ENCODE measurements around the gene CNIH3. TPM values are rescaled to one million over a fixed set of nuclear protein-coding genes. Genes with fewer than 3 reads are reported as not detected.
"Not testable (repeated sequence)": the region's sequence is repeated elsewhere in the genome, so short reads cannot be mapped to it uniquely, and the experiment has no call there.

CNIH3 gene
- 10 to 100 TPM in 3 of 4 donors, 1 to 10 TPM in 1; 9.6 to 11.2 (median 10.2) TPM for polyA plus RNA-seq (ENCODE audit: insufficient read length in 4 of 4)

- peak in 3 of 4 donors; percentile 39 to 60 (median 50) for DNase-seq (ENCODE audit: low read depth in 4 of 4, low spot score in 3 of 4)
These were observed at the start of gene CNIH3 for GRCh38 chr1:224615861-224616755. Gene CNIH3, plus strand, starts transcription at chr1:224616317. Its CDS starts 858 bp downstream, at chr1:224617175.

DNA sequence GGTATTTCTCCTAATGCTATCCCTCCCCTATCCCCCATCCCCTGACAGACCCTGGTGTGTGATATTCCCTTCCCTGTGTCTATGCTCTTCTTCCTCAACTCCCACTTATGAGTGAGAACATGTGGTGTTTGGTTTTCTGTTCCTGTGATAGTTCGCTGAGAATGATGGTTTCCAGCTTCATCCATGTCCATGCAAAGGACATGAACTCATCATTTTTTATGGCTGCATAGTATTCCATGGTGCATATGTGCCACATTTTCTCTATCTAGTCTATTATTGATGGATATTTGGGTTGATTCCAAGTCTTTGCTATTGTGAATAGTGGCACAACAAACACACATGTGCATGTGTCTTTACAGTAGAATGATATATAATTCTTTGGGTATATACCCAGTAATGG, 49.6 kb upstream of the CNIH3 start:
- not testable (repeated sequence) for DNase-seq (ENCODE audit: low read depth in 4 of 4, low spot score in 3 of 4)

DNA sequence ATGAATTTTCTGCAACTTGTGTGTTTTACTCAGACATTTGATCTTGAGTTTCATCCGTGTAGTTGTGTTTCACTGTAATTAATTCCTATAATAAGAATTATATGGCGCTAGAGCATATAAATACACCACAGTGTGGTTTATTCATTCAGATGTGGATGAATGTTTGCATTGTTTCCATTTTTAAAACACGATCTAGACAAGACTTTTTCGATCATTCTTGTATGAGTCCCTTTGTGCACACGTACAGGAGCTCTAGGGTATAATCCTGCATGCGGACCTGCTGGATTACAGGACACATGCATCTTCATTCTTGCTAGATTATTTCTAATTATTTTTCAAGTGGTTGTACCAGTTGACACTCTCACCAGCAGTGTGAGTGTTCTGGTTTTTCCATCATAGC, 46.8 kb upstream of the CNIH3 start:
- DNase-seq (ENCODE audit: low read depth in 4 of 4, low spot score in 3 of 4): no peak

DNA sequence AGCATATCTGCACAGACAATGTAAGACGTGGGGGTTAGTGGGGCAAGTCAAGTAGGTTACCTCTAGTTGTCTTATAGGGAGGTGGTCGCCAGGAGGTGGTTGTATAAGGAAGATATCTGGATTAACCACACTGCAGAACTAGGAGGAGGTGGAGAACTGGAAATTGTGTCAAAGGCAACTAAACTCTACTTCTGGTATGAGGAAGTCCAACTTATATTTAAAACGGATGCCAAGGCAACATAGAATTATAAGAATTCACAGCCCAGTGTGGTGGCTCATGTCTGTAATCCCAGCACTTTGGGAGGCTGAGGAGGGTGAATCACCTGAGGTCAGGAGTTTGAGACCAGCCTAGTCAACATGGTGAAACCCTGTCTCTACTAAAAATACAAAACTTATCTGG, 44.1 kb upstream of the CNIH3 start:
- not testable (repeated sequence) for DNase-seq (ENCODE audit: low read depth in 4 of 4, low spot score in 3 of 4)

DNA sequence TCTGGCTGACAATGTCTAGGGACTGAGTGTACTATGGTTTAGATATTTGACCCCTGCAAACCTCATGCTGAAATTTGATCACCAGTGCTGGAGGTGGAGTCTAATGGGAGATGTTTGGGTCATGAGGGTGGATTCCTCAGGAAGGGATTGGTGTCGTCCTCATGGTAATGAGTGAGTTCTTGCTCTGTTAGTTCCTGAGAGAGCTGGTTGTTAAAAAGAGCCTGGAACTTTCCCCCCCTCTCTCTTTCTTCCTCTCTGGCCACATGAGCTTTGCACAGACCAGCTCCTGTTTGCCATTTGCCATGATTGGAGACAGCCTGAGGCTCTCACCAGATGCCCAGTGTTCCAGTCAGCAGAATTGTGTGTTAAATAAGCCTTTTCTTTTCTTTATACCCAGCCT, 36.6 kb upstream of the CNIH3 start:
- no peak for DNase-seq (ENCODE audit: low read depth in 4 of 4, low spot score in 3 of 4)

GRCh38 chr1:224580006-224580405, 36.1 kb upstream of the CNIH3 start:
- no peak for DNase-seq (ENCODE audit: low read depth in 4 of 4, low spot score in 3 of 4)

DNA sequence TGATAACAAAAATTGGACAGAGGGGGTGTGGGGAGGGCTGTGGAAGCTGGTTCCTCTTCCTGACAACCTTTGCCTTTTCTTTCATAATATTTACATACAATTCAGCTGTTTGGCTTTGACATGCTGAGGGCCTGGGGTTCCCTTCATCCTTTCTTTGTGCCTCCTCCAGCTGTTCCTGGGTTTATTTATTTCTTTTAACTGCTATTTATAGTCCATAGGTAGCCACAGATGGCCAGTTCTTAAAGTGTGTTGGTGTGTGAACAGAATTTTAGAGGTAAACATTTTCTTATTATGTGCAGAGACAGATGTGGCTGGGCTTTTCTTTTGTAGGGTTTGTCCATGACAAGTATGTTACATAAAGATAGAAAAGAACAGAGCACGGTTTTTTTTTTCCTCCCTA, 34.1 kb upstream of the CNIH3 start:
- no peak for DNase-seq (ENCODE audit: low read depth in 4 of 4, low spot score in 3 of 4)

- DNase-seq (ENCODE audit: low read depth in 4 of 4, low spot score in 3 of 4): no peak
These were observed 32.3 kb upstream of the CNIH3 start for GRCh38 chr1:224583774-224584173.

DNA sequence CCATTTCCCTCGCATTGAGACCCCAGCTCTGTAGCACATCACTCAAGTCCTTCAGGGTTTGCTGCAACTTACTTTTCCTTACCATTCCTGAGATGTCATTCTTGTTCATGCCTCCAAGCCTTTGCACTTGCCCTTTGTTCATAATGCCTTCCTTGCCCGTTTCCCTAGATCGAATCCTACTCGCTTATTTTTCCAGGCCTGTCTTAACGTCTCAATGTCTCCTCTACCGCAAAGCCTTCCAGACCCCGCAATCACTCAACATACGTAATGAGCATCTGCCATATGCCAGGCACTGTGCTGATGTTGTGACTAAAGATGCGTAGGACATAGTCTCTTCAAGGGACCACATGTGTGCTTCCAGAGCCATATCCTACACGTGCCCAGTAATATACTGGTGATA, 31.1 kb upstream of the CNIH3 start:
- DNase-seq (ENCODE audit: low read depth in 4 of 4, low spot score in 3 of 4): no peak

- no peak for DNase-seq (ENCODE audit: low read depth in 4 of 4, low spot score in 3 of 4)
These were observed 29.1 kb upstream of the CNIH3 start for GRCh38 chr1:224587051-224587450.

GRCh38 chr1:224588515-224588914, 27.6 kb upstream of the CNIH3 start:
- no peak for DNase-seq (ENCODE audit: low read depth in 4 of 4, low spot score in 3 of 4)

GRCh38 chr1:224589006-224589405, 27.1 kb upstream of the CNIH3 start:
- no peak for DNase-seq (ENCODE audit: low read depth in 4 of 4, low spot score in 3 of 4)

DNA sequence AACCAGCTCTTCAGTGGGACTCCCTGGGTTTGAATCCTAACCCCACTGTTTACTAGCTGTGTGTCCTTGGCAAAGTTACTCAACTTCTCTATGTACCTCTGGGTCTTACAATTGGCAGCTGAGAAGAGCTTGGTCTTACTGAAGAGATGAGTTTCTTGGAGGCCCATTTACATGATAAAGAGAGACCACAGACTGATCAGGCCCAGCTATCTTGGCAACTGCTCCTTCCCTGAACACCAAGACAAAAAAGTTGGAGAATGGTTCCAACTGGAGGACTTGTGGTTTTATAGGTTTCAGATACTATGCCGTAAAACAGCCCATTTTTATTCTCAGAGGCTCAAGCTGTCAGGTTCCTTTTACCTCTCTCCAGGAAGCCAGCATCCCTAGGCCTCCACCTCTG, 24.8 kb upstream of the CNIH3 start:
- no peak for DNase-seq (ENCODE audit: low read depth in 4 of 4, low spot score in 3 of 4)

DNA sequence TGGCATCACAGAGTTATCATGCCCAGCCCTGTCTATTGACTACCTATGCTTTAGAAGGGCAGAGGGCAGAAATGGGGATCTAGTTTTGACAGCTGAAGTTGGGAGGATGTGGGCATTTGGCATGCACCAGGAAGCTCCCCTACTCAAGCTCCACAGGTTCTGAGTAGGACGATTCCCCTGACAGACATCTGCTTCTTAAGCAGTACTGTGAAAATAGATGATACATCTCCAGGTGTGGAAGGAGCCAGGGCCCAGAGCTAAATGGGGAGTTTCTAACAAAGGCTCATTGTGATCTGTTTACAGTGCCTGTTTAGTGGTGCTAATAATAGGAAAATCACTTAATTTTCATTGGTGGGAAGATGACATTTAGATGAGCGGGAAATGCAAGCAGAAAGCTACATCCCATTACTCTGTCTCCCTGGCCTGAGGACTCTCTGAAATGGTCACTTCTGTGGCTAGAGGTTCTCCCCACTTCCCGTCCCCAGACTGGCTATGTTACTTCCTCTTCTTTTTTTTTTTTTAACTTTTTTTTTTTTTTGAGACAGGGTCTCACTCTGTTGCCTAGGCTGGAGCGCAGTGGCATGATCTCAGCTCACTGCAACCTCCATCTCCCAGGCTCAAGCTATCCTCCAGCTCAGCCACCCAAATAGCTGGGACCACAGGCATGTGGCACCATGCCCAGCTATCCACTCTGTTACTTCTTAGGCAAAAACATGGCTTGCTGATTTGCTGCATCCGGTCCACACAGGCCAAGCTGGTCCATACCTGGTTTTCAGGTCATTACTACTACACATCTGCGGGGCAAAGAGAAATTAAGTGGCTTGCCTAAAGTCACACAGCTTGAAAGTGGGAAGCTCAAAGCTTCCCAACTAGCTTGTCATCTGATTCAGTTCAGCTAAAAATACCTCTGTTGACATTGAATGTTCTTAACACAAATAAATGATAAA, 23.2 kb upstream of the CNIH3 start:
- no peak for DNase-seq (ENCODE audit: low read depth in 4 of 4, low spot score in 3 of 4)

DNA sequence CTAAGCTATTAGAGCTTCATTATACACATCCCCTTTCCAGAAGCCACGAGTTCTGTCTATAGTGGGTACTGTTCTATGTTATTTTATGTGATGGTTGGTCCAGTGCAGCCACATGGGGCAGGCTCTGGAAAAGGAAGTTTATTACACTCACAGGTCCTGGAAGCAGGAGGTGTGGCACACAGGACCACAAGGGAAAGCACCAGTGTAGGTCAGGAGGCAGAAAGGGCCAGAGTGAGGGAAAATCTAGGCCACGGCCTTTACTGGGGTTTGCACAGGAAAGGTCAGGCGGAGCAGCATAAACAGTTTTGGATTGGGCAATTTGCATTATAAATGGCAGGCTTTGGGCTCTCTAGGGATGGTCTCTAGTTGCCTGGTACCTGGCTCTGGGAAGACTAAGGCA, 21.8 kb upstream of the CNIH3 start:
- DNase-seq (ENCODE audit: low read depth in 4 of 4, low spot score in 3 of 4): no peak

DNA sequence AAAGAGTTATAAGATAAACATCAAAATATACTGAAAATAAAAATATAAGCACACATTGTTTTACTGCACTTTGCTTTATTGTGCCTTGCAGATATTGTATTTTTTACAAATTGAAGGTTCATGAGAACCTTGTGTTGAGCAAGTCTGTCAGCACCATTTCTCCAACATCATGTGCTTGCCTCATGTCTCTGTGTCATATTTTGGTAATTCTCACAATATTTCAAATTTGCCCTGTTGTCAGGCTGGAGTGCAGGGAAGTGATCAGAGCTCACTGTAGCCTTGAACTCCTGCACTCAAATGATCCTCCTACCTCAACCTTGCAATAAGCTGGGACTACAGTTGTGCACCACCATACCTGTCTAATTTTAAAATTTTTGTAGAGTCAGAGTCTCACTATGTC, 21.3 kb upstream of the CNIH3 start:
- DNase-seq (ENCODE audit: low read depth in 4 of 4, low spot score in 3 of 4): no peak

DNA sequence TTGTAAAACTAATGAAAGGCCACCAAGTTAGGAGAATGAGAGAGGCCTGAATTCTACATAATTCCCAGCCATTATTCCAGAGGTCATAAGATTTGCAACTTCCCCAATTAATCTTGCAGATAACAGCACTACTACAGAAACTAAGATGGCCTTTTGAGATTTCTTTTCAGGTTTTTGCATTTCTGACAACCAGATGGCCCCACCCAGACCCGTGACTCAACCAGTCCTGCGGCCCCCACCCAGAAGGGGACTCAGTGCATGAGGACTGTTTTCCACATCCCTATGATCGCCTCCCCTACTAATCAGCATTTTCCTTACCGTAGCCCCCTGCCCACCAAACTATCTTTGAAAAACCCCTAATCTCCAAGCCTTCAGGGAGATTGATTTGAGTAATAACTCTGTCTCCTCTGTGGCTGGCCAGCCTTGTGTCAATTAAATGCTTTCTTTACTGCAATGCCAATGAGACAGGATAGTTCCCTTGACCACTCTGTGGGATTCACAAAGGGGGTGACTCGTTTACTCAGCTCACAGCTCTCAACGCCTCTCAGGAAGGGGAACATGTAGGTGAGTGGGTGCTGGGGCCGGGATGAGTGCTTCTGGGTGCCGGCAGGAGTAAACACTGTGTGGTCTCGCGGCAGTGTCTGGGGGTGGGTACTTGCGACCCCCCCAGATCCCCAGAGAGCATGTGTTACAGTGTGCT, 10.5 kb upstream of the CNIH3 start:
- no peak for DNase-seq (ENCODE audit: low read depth in 4 of 4, low spot score in 3 of 4)

DNA sequence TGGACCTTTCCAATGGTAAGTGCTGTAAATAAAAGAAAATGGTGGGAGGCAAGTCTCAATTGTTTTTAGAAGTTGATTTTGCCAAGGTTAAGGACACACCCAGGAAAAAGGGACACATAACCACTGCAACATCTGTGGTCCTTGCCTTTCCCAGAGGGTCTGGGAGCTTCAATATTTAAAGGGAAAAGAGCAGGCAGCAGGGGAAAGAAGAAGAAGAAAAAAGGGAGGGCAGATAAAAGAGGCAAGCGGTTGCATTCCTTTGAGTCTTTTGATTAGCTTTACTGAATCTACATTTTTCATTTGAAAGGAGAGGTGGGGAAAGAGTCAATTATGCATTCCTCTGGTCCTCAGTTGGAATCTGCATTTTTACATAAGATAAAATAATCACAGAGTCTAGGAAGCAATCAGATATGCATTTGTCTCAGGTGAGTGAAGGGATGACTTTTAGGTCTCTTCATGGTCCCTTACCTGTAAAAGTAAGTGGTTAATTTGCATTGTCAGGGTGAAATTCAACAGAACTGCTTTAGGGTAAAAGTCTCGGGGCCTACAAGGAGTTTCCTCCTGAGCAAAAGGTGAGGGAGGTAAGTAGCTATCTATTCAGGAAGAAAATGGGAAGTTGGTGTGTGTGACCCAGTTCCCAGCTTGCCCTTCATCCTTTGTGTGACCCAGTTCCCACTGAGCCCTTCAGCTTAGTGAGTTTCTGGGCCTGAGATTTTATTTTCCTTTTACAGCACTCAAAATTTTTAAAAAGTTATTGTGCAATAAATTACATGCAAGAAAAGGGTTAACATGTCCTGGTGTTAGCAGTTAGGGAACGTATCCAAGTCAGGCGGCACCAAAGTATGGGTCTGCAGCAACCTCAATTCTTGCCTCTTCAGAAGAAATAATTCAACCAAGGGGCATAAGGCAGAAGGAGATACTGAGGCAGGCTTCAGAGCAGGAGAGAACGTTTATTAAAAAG, 8.6 kb upstream of the CNIH3 start:
- DNase-seq (ENCODE audit: low read depth in 4 of 4, low spot score in 3 of 4): no peak

DNA sequence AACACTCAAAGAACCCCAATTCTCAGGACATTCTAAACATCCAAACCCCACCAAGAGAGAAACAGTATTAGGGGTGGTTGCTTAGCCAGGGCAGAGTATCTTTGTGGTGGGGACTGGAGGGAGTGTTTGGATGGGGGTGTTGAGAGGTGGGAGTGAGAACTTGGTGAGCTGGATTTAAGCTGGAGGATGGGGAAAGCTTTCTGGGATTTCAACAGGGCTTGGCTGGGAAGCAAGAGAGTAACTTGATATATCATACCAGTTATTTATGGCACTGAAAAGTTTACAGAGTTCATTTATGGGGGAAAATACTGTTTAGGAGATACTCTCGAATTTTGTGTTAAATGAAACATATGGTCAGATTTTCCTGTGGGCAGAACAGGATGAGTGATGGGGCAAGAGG, 6.8 kb upstream of the CNIH3 start:
- DNase-seq (ENCODE audit: low read depth in 4 of 4, low spot score in 3 of 4): no peak

DNA sequence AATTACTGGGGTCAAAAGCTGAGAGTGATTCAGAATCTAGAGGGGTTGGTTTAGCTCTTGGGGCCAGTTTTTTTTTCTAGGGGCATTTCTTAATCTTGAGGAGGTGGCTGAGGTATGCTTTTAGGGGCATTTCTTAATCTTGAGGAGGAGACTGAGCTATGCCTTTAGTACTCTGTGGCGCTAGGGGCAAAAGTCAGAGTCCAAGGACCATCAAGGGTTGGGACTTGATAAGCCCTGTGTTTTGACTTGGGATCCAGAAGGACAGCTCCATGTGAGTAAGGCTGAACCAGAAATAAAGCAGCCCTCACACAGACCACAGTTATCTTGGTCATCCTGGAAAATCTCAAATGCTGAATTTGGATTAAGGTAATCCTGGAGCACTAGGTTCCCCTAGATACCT, 3.9 kb upstream of the CNIH3 start:
- no peak for DNase-seq (ENCODE audit: low read depth in 4 of 4, low spot score in 3 of 4)
